DMS53 (cell line): ENCODE measurements around the gene PRSS23.
"Not testable (repeated sequence)": the region's sequence is repeated elsewhere in the genome, so short reads cannot be mapped to it uniquely, and the experiment has no call there.

Source experiments
- DNase-seq: peaks from one replicate; lab custom pipeline; 2025; lab: John Stamatoyannopoulos, UW

The PRSS23 gene, protein sequence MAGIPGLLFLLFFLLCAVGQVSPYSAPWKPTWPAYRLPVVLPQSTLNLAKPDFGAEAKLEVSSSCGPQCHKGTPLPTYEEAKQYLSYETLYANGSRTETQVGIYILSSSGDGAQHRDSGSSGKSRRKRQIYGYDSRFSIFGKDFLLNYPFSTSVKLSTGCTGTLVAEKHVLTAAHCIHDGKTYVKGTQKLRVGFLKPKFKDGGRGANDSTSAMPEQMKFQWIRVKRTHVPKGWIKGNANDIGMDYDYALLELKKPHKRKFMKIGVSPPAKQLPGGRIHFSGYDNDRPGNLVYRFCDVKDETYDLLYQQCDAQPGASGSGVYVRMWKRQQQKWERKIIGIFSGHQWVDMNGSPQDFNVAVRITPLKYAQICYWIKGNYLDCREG

DNA sequence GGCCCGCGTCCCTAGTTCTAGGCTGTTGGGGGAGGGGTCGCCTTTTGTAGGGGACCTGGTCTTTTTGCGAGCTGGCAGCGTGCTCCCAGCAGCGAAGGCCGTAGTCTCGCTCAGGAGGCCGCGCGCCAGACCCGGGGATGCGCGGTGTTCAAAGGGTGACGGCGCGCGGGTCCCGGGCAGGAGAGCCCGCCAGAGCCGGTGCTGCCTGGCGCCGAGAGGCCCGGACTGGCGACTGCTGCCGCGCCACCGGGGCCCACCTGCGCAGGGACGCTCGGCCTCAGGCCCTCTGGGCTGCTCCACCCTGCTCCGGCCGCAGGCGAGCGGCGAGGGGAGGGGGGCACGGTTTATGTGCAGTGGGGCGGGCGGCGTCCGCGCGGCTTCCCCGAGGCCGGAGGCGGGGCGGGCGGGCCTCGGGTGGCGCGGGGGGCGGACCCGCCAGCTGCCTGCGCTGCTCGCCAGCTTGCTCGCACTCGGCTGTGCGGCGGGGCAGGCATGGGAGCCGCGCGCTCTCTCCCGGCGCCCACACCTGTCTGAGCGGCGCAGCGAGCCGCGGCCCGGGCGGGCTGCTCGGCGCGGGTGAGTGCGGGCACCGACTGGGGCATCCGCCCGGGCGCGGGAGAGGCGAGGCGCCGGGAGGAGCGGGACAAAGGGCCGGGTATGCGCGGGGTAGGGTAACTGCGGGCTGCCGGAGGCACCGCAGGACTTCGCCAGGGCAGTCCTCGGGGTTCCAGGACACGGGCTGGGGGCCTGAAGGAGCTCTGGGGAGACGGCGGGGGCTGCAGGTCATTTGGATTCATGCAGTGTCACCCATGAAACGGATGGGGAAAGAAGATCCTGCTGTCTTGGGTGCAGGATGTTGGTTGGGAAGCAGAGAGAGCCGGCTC, at the start of gene PRSS23:
Gene PRSS23, plus strand, starts transcription at position 467 of the 884 bp plus-strand sequence. CDS start 7,102 bp downstream, outside the sequence.
- DNase-seq = peak; percentile 92

DNA sequence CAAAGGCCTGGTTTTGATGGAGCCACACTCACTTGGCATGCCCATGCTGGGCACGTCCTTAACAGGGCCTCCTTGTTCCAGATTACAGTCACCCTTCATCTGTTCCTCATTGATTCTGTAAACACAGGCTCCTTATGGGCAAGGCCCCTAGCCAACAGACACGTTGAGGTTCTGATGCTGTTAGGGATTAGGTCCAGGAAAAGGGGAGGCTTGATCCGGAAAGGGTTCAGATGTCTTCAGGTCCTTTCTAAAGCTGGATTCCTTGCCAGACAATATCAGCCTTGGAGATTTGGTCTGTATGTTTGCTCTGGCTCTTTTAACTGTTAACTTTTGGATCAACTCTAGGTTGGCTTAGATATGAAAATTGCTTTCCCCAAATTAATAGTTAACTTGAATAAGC, 46.9 kb upstream of the PRSS23 start:
- DNase-seq = no peak

DNA sequence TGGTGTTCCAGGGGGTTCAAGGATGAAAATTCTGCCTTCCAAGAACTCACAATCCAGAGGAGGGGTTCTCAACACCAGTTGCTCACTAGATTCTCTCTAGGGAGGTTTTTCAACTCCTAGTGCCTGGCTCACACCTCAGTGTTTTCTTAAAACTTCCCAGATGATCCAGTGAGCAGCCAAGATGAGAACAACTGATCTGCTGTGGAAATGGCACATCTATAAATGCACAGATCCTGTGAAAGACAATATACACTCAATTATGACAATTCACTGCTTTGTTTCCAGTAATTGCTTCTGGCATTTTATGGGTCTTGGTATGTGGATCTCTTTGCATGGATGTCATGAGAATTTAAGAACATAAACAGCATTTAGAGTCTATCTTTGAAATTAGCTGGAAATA, 45.2 kb upstream of the PRSS23 start:
- no peak for DNase-seq

DNA sequence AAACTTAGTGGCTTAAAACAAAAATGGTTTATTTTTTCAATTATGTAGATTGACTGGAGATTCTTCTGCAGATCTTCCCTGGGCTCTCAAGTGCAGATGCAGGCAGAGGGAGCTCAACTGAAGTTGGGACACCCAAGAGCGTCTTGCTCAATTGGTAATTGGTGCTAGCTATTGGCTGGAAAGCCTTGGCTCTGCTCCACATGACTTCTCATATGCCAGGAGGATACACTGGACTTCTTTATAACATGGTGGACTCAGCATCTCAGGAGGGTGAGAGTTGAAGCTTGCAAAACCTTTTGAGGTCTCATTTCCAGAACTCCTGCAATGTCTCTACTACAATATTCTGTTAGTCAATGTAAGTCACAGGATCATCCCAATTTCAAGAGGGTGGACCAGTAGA, 42.2 kb upstream of the PRSS23 start:
- DNase-seq = no peak

DNA sequence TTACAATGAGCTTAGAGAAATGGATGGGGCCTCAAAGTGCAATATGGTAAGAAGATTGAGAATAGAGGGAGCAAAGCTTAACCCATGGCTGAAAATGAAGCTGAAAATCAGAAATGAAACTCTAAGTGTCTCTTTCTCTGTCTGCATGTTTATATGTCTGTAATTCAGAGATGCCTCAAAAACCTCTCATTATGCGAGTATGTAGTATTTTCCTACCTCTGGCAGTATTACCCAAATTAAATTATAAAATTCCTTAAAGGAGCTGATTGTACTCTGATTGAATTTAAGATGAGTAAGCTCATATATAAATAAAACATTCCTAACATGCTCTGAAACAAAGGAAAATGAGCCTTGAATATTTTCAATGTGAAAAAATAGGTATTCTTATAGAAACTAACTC, 39.8 kb upstream of the PRSS23 start:
- DNase-seq = no peak

DNA sequence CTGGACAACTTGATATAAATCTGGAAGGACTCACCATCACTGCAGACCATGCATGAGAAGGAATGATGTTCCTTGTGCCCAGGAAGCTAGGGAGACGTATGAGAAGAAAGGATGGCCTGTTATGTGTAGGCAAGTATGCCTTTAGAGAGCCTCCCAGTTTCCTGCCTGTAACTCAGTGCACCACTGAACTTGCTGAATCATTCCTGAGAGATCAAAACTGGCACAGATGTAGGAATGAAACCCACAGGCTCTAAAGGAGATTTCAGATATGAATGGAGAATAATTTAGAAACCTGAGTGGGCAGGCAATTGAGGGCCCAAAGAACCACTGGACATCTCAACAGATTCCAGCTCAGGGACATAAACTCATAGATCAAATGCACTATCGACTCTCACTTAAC, 38.4 kb upstream of the PRSS23 start:
- peak; percentile 17 for DNase-seq

DNA sequence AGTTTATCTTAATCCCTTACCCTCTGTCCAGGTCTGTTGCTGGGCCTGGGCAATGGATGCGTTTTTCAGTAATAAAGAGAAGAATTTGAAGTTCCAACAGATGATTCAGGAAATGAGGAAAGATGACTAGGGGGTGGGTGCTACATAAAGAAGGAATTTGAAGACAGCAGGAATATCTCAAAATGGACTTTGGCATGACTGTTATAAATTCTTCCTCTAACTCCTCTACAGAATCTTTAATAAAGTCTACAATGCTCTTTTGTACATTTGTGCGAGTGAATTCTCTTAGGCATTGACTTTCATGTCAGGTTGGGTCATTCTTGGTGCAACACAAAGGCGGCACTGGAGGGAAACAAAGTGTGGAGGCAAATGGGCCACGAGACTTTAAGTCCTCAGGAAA, 35.1 kb upstream of the PRSS23 start:
- DNase-seq = no peak

DNA sequence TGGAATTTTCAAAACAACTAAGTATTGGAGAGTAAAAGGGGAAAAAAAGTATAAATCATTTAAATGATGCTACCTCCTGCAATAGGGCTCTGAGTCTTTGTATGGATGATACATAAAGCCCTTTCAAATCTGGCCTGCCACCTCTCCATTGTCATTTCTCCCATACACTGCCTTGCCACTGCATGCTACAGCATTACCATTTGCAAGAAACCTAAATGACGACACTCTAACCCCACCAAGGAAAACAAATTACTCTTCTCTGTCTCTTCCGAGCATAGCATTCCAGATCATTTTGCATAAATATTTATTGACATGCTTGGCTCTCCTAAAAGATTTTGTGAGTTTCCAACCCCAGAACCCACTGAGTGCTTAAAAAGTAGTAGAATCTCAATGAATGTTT, 34.5 kb upstream of the PRSS23 start:
- DNase-seq = no peak

DNA sequence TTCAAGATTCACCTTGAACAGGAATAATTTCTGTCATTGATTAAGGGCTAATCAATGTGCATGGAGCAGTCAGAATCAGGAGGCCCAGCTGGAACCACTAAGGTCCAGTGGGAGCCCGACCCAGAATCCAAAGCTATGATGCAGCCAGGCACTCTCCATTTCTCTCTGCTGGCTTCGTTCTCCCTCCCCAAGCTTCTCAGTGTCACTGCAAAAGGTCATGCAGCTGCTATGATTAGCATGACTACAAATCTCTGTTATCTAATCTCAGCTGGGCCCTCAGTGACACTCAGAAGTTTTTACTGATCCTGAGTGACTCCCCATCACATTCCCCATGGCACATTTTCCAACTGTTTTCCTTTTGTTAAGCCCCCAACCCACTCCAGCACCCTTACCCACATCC, 31.1 kb upstream of the PRSS23 start:
- DNase-seq = no peak

DNA sequence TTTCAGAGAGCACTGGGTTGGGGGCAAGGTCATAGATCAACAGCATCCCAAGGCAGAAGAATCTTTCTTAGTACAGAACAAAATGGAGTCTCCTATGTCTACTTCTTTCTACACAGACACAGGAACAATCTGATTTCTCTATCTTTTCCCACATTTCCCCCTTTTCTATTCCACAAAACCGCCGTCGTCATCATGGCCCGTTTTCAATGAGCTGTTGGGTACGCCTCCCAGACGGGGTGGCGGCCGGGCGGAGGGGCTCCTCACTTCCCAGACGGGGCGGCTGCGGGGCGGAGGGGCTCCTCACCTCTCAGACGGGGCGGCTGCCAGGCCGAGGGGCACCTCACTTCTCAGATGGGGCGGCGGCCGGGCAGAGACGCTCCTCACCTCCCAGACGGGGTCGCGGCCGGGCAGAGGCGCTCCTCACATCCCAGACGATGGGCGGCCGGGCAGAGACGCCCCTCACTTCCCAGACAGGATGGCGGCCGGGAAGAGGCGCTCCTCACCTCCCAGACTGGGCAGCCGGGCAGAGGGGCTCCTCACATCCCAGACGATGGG, 29.8 kb upstream of the PRSS23 start:
- DNase-seq = not testable (repeated sequence)

DNA sequence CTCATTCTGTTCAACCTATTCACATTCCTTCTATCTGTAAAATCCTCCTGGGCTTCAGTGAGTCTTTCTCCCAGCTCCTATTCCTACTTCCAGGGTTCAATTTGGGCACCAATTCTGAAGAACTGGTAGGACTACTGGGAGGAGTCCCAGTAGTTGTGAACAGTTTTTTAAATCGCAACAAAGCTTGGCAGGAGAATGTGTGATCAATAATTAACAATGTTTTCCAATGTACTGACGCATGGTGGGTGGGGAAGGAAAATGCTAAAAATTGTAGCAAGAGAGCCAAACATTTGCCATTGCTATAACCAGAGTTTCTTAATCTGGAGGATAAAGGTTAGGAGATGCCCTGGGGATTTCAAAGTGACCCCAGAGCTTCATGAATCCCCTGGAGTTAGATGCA, 27.3 kb upstream of the PRSS23 start:
- no peak for DNase-seq

DNA sequence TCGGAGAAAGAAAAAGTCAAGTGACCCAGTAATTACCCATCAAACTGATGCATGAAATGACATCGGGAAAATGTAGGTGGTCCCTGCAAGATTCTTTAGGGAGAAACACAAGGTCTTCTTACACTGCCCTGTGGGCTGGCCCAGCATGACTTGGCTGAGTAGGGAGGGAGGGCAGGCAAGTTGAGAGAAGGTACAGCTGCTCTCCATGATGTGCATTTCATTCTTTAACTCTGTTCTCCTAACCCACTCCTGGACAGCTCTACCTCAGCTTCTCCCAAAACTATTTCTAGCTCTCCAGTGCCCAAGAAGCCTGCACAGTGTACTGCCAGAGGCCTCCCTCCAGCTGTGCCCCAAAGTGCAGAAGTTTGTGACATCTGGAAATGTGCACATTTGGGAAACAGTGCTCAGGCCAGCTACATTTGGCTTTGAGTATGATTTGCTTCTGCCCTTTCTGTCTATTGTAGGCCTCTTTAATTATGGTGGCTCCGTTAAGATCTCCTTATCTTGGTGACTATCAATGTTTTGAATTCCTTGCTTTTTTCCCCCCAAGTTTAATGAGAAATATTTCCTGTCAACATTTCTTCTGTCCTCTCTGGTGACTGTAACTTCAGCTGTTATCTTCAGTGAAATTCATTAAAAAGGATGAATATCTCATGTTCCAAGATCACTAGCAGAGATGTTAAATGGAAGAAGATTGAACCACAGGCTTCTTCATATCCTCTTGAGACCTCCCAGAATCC, 26.7 kb upstream of the PRSS23 start:
- DNase-seq = no peak

DNA sequence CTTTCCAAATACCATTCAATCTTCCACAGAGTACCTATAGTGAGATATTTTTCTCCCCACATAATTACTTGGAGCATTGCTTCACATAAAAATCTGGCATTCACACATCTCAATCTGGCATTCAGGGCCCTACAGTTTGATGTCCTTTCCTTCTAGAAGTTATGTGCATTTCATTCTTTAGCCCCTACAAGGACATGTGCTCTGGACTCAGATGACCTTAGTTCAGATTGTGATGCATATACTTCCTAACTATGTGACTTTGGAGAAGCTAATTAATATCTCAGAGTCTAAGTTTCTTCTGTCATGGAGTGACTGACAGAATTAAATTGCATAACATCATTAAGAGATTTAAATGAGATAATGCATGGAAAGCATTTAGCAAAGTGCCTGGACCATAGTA, 25.9 kb upstream of the PRSS23 start:
- DNase-seq = no peak

DNA sequence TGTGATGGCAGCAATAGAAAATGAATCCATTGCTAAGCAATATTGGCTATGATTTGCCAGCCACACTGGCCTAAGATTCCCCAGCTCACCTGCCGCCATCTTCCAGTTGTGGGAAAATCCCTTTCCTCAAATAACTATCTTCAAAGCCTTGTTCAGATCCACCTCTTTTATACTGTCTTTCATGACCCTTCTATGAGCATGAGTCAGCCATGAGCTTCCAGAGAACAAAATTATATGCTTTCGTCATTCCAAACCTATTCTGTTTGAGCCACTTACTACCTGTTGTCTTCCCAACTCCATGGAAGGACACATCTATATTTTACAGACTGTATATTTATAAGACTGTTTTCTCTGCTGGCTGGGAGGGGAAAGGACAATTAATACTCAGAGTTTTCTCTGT, 25.0 kb upstream of the PRSS23 start:
- DNase-seq = no peak

DNA sequence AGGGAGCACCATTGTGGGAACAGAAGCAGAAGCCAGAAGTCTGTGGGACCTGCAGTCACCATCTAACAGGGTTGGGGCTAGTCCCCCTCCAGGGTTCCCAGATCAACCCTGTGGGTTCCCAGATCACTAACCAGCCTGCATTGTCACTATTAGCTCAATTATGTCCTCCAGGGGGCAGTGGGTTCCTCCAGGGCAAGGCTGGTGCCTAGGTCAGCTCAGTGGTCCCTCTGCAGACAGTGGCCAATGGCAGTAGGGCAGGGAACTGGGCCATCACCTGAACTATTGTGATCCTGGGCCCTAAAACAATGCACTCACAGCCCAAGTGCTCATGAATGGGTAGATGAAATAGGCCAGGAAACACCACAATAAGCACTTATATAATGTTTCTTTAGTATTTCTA, 18.8 kb upstream of the PRSS23 start:
- DNase-seq = peak; percentile 34

DNA sequence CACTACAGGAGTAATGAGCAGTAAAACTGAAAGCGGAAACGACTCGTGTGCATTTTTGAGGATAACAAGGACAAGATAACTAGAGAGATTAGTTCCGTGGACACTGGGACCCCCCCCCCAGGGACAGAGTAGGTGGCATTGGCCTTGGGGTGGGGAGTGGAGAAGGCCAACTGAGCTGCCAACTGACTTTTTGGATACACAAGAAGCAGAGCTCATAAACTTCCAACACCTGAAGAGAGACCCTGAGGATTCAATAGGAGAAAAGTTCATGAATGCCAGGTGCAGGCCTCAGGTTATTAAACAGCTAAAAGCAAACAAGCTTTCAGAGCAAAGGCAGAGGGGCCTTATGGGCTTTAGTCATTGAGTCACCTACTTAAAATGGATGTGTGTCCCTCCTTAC, 17.6 kb upstream of the PRSS23 start:
- DNase-seq = peak; percentile 65

DNA sequence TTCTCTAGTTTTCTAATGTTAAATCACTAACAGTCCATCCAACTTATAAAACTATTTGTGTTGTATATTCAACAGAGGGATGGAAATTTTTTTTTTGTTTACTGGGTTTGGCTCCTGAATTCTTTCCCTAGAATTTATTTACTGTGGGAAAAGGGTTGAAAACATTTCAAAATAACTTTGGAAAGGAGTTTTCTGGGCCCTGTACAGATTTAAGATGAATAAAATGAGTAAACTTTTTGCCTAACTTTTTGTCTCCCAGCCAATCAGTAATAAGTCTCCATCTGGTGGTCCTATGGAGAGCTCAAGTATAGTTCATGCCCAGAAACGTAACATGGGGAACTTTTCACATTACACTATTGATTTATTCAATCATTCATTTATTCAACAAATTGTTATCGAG, 16.7 kb upstream of the PRSS23 start:
- no peak for DNase-seq

DNA sequence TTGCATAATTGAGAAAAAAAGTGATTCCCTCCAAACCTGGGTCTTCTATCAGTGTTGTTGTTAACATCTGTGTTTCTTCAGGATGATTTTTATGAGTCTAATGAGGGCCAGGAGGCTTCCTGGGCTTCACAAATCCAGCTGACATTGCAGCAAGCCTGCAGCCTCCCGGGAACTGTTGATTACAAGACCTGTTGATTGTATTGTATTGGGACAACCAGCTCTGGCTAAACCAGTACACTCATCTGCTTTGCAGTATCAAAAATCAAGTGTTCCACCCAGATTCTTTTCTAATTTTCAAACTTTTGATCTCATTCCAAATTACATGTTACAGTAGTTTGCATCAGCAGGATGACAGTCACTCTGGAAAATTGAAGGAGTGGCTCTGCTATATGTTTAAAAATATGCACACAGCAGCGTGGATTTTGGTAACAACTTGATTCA, 16.1 kb upstream of the PRSS23 start:
- no peak for DNase-seq

DNA sequence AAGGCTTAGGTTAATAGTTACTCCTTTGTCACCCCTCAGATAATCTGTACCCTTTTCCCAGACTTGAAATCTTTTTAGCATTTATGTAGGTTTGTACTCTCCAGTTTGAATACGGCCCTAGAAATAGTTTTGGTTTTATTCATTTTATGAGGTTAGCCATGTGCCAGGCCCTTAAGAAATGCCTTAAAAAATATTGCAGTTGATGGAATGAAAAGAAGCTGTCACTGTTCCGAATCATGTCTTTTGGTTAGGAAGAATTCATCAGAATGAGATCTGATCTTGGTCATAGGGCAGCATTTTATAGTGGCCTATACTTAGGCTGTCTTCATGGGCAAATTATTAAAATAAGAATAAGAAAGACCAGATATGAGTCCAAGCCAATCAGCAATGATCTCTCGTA, 14.8 kb upstream of the PRSS23 start:
- DNase-seq = no peak

DNA sequence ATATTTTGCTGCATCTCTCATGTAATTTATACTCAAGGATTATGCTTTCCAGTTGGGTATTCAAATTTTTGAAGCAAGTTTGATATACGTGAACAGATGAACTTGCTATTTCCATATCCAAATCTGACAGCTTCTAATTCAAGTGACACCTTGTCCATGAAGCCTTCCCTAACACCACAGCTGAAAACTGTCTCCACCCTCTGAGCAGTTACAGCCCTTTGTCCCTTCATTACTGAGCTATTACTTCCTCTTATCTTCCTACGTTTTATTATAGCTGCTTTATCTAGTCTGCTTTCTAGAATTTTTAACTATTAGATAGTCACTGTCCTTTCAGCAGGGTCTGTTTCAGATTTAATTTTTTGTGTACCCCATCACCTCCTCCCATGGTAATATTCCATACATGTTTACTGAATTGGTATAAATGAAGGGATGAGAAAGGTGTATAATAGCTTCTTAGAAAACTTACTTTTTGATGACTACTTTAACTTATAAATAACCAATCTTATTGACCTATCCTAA, 13.3 kb upstream of the PRSS23 start:
- DNase-seq = no peak

DNA sequence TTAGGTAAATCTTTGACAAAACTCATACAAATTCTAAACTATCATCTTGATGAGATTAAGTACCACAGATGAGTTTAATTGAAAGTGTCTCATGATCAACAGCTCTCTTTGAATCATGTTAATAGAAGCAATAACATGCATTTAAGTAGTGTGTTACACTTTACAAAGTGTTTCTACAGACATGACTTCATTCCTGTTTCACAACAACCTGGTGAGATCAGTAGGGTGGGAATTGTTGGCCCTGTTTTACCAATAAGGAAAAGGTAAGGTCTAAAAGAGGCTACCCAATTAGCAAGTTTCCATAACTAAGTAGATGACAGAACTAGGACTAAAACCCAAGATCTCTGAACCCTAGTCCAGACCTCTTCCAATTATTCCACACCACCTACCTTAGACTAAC, 12.7 kb upstream of the PRSS23 start:
- DNase-seq = no peak

DNA sequence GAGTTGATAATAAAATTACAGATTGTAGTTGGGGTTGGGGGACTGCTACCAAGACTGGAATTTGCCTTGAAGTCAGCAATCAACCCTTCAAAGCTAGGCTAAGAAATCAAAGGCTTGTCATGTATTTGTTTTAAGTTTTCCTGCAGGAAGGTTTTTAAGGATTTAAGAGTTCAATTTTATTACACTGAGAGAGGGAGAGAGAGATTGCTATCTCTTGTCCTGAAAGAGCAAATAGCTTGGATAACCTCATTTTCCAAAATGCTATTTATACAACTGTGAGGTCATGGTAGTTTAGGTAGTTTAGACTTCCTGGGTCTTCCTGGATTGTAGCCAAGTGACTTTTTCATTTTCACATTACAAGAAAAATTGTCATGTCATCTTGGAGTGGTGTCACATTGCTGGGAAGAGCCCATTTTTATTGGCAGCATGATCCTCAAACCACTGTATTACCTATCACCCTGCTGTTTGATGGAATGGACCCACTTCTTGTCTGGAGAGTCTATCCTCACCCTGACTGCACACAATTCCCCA, 10.1 kb upstream of the PRSS23 start:
- peak; percentile 47 for DNase-seq
